Esophagus muscularis mucosa (tissue), 4 donors: ENCODE measurements around the gene NAGPA. TPM values are rescaled to one million over a fixed set of nuclear protein-coding genes. Genes with fewer than 3 reads are reported as not detected.

Experiments
- DNase-seq: peaks from one replicate; pipeline ENCODE4 v3.0.0-alpha.2; 2017; ENCODE audit errors: extremely low spot score
- H3K27ac ChIP-seq, 4 donors: fragments of 200-600 bp; sonication (generic); replicated peaks in 1 of 4; 1 replicate in 3 of 4; 2 replicates in 1 of 4; pipeline ENCODE4 v1.5.1; 2016 to 2019; ENCODE audit warnings: mild to moderate bottlenecking in 1 of 4
- H3K27me3 ChIP-seq, 4 donors: fragments of 200-600 bp; sonication (generic); one replicate each; pipeline versions ENCODE4 v1.5.1 to v1.6.0; 2016 to 2019
- H3K36me3 ChIP-seq, 4 donors: fragments of 200-600 bp; sonication (generic); one replicate each; pipeline ENCODE4 v1.5.1; 2016 to 2019
- H3K4me1 ChIP-seq, 4 donors: fragments of 200-600 bp; sonication (generic); one replicate each; pipeline ENCODE4 v1.5.1; 2016 to 2019
- H3K4me3 ChIP-seq, 4 donors: fragments of 200-600 bp; sonication (generic); 1 replicate in 2 of 4; 2 replicates in 2 of 4; pipeline ENCODE4 v1.5.1; 2016 to 2019; ENCODE audit warnings: mild to moderate bottlenecking in 4 of 4, moderate library complexity in 1 of 4
- H3K9me3 ChIP-seq, 4 donors: fragments of 200-600 bp; sonication (generic); 1 replicate in 3 of 4; 2 replicates in 1 of 4; pipeline ENCODE4 v1.5.1; 2016 to 2019
- CTCF ChIP-seq, 3 experiments: fragments of 200-600 bp in 2 of 3; fragments of 450-650 bp in 1 of 3; sonication (generic) in 2 of 3; IDR thresholded peaks; one replicate each; pipeline ENCODE4 v1.5.1; 2017 to 2019; ENCODE audit warnings: antibody characterized with exemption in 3 of 3, mild to moderate bottlenecking in 2 of 3, moderate library complexity in 1 of 3
- EP300 ChIP-seq: sonication (generic); formaldehyde crosslinking; IDR thresholded peaks from one replicate; pipeline ENCODE4 v1.6.1; 2017; ENCODE audit warnings: antibody characterized with exemption
- POLR2A ChIP-seq: fragments of 450-650 bp; IDR thresholded peaks from one replicate; pipeline ENCODE4 v1.6.1; 2017; ENCODE audit warnings: antibody characterized with exemption, moderate library complexity, mild to moderate bottlenecking, low read depth
- POLR2AphosphoS5 ChIP-seq, 2 donors: sonication (generic); formaldehyde crosslinking; IDR thresholded peaks; one replicate each; pipeline ENCODE4 v1.6.1; 2017; ENCODE audit warnings: antibody characterized with exemption in 2 of 2
- WGBS: methylation state at CpG from one replicate; pipeline ENCODE4 v1.1.5; 2018; 5-methylcytosine and 5-hydroxymethylcytosine counted together
- intact Hi-C: fragments of 100-400 bp; cut with DNase I; formaldehyde crosslinking; loops from one replicate; pipeline ENCODE4 v1.15.1; 2023
- total RNA-seq, 4 donors: library from RNA; depleted of rRNA; stranded (reverse); fragments of >200 nt; gene quantifications; one replicate each; pipeline versions ENCODE4 v1.1.0 to v1.2.1, GENCODE V29; 2016

The NAGPA gene
- total RNA-seq, 4 donors from 2014 or later = 15.4 to 24.1 (median 21.1) TPM

DNA sequence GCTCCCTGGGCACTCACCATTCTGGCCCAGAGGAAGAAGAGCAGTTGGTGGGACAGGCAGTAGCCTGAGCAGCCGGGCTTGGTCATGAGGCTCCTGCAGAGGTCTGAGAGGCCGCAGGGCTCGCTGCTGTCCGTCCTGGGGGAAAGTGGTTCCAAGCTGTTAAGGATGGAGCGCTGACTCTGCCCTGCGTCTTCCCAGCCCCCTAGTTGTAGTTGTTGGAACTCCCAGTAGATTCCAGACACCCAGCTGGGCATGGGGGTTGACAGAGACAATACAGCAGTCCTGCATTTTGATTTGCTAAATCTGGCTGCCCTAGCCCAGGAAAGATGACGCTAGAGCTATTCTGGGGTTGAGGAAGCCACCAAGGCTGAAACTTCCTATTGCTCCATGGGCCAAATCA, 24.7 kb upstream of the NAGPA start:
- Histone ChIP-seq H3K27ac (no peak overlapping the region), H3K4me3 (no peak overlapping the region), H3K36me3 (peaks cover 0 to 4% (median 0%) of the 10 kb centered on the region in 4 donors), H3K4me1 (no peaks in the 10 kb centered on the region), H3K27me3 (peaks cover 0 to 13% (median 2%) of the 10 kb centered on the region in 4 donors), H3K9me3 (no peaks in the 10 kb centered on the region)
- intact Hi-C loops = no loop called here
- TF ChIP-seq CTCF (IDR thresholded peaks at IDR 0.05) (no peak), POLR2AphosphoS5 (IDR thresholded peaks at IDR 0.05) (no peak), EP300 (no peak)
- WGBS = 22% methylated on average over 1 of the region's 7 CpGs
- no peak for DNase-seq

- Histone ChIP-seq H3K9me3 (no peaks in the 10 kb centered on the region), H3K27me3 (peaks cover 0 to 13% (median 2%) of the 10 kb centered on the region in 4 donors), H3K36me3 (peaks cover 0 to 4% (median 0%) of the 10 kb centered on the region in 4 donors), H3K4me3 (no peak overlapping the region), H3K4me1 (no peaks in the 10 kb centered on the region), H3K27ac (no peak overlapping the region)
- peak in 1 of 3 experiments; percentile 12 for TF ChIP-seq CTCF (IDR thresholded peaks at IDR 0.05)
- TF ChIP-seq POLR2AphosphoS5 (IDR thresholded peaks at IDR 0.05) = no peak
- TF ChIP-seq EP300 = no peak
- no peak for TF ChIP-seq POLR2A
- WGBS = 11% methylated on average over 11 of the region's 11 CpGs
- no peak for DNase-seq
- intact Hi-C loops = no loop called here
These were observed 22.6 kb upstream of the NAGPA start for GRCh38 chr16:5056352-5056751.

GRCh38 chr16:5054876-5055865, 21.4 kb upstream of the NAGPA start:
- H3K4me1 ChIP-seq = no peaks in the 10 kb centered on the region
- TF ChIP-seq POLR2A (no peak), EP300 (no peak)
- DNase-seq = no peak
- WGBS = 86% methylated on average over 16 of the region's 16 CpGs
- H3K27ac ChIP-seq = no peak overlapping the region
- peaks cover 0 to 4% (median 0%) of the 10 kb centered on the region in 4 donors for H3K36me3 ChIP-seq
- peaks cover 0 to 9% (median 2%) of the 10 kb centered on the region in 4 donors for H3K27me3 ChIP-seq
- no peak overlapping the region for H3K4me3 ChIP-seq
- intact Hi-C loops = no loop called here
- H3K9me3 ChIP-seq = no peaks in the 10 kb centered on the region

- WGBS = 68% methylated on average over 2 of the region's 2 CpGs
- no peaks in the 10 kb centered on the region for H3K4me1 ChIP-seq
- no peak for DNase-seq
These were observed 13.2 kb upstream of the NAGPA start for GRCh38 chr16:5046914-5047313.

More at GRCh38 chr16:5046914-5047313, 13.2 kb upstream of the NAGPA start:
- Histone ChIP-seq H3K27ac (no peak overlapping the region), H3K4me3 (no peak overlapping the region), H3K9me3 (no peaks in the 10 kb centered on the region), H3K27me3 (no peaks in the 10 kb centered on the region), H3K36me3 (peaks cover 0 to 3% (median 0%) of the 10 kb centered on the region in 4 donors)
- TF ChIP-seq EP300 (no peak), POLR2A (no peak), CTCF (IDR thresholded peaks at IDR 0.05) (no peak), POLR2AphosphoS5 (IDR thresholded peaks at IDR 0.05) (no peak)
- intact Hi-C loops = no loop called here
